GM19193 (cell line): ENCODE data around the gene TRIM65.

Experiments
- POLR2A ChIP-seq: IDR thresholded peaks from 4 replicates; pipeline ENCODE4 v1.6.1; 2011; ENCODE audit not compliant: insufficient read depth, insufficient read length; ENCODE audit errors: extremely low read depth

The TRIM65 gene

DNA sequence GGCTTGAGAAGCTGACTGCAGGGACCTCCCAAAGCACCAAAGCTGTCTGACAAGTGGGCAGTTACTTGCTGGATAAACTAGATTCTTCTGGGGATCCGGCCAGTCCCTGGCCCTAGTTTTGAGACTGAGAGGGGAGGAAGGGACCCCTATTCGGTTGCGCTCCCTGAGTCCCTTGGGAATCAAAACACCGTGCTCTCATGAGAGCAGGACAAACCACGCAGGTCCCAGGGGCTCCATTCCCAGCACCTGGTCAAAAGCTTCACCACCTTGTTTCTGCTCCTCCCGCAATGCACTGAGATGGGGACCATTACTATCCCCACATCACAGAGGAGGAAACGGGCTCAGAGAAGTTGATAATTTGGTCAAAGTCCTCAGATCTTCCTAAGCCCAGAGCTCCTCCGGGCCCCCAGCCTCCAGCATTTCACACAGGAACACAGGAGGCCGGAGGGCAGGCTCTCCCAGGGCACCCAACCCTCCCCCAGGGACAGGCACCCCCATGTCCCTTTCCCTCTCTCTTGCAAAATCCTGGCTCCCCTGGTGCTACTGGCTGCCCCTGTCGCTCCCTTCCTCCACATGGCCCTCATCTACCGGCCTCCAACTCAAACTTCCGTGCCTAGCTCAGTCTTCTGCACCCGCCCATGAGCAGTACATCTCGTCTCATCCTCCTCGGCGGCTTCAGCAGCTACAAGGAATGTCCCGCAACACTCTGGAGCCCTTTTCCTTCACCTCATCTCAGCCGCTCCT lies 3.3 kb downstream of the TRIM65 start:
- TF ChIP-seq POLR2A = no peak

DNA sequence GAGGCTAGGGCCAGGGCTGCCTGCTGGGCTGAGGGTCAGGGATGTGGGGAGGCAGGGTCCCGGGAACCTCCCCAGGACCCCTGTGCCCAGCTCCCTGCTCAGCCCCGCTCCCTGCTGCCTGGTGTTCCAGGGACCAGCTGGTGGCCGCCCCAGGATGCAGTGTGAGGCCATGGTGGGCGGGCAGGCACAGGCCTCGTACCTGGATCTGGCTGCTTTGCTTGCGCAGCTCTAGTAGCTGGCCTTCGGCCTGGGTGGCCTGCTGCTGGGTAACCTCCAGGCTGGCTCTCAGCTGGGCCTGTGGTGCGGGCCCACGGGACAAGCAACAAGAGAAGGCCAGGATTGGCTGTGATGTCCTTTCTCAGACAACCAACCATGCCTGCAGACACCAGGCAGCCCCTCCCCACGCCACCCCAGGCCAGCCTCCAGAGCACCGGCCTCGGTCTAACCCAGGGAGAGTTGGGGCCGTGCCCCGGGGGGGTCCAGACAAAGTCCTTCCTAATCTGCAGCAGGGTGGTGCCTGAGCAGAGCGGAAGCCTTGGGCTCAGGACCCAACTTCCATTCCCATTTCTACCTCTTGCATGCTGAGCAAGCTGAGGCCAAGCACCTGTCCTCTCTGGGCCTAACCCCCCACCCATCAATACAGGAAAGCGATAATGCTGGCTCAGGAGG lies 4.1 kb downstream of the TRIM65 start:
- TF ChIP-seq POLR2A = no peak

DNA sequence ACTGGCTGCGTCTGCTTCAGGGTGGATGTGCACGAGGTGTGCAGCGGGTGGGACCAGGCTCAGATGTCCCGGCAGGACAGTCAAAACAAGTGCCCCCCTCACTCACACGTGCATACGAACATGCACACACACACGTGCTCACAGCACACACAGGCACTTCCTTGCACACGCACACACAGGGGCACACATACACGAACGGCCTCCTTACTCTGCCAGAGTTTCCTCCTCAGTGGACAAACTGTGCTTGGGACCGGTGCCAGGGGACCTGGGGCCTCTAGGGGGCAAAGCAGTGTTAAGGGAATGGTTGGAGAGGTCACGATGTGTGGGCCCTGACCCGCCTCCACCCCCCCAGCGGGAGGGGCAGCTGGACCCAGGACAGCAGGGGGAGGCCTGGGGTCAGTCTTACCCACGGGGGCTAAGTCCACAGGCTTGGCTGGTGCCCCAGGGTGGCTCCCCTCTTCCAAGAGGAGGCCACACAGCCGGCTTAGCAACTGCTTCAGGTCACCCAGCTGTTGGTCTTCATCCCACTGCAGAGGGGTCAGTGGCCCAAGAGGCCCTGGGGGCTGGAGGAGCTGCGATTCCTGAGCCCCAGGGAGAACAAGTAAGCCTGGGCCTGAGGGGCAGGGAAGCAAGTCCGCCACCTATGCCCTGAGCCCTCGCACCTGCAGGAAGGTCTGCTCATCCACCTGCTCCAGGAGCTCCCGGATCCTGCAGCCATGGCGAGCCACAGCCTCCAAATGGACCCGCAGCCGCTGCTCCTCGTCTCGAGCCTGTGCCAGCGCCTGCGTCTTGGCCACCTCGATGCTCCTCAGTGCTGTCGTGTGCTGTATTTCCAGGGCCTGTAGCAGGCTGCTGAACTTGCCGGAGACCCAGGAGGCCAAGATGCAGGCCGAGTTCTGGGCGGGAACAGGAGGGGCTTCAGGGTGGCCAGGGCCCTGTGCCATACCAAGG lies 4.9 kb downstream of the TRIM65 start:
- TF ChIP-seq POLR2A = no peak

DNA sequence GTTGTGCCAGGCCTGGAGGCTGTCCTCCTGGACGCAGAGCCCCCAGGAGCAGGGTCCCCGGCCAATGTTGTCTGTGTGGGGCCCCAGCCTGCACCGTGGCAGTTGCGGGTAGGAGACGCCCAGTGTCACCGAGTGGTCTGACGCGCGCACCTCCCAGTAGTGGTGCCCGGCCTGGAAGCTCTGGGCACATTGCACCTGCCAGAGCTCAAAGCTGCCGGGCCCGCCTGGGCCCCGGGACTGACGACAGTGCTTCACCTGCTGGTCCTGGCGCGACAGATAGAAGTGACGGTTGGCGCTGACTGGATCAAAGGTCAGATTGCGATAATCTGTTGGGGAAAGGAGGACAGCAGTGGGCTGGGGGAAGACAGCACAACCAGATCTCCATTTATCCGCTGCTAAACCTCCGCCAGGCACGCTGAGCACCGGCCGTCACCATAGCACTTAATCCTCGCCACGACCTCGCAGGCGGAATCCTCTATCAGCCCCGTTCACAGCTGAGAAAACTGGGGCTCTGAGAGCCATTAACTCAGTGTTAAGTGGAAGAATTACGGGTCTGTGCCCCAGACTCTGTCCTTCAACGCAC lies 5.6 kb downstream of the TRIM65 start:
- TF ChIP-seq POLR2A = no peak

DNA sequence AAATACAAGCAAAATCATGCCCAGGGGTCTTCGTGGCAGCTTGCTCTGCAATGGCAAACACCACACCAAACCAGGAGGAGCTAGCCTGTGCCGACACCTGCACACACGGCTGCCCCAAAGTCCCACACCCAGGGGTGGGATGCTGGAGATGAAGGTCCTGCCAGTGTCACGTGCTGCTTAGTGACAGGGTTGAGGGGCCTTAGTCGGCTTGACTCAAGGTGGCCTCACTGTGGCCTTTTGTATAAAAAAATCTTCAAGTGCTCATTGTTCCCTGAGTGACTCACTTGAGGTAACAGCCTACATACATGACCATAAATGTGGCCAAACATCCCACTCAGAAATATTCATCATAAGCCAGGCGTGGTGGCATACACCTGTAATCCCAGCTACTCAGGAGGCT lies 7.3 kb downstream of the TRIM65 start:
- TF ChIP-seq POLR2A = no peak

DNA sequence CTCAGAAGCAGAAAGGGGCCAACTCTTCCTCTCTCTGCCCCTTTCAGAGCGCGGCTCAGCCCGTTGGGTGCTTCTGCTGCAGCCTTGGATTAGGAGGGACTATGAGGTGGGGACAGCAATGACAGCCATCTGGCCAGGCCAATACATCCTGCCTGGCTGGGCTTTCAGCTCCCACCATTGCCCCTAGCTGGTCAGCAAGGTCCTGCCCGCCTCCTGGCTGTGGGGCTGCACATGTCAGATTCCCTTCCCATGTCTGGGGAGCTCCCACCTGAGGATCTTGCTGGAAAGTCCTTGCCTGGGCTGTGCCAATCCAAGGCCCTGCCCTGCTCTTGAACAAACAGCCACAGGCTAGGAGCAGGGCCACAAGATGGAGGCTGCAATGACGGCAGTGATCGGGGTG lies 8.3 kb downstream of the TRIM65 start:
- no peak for TF ChIP-seq POLR2A

DNA sequence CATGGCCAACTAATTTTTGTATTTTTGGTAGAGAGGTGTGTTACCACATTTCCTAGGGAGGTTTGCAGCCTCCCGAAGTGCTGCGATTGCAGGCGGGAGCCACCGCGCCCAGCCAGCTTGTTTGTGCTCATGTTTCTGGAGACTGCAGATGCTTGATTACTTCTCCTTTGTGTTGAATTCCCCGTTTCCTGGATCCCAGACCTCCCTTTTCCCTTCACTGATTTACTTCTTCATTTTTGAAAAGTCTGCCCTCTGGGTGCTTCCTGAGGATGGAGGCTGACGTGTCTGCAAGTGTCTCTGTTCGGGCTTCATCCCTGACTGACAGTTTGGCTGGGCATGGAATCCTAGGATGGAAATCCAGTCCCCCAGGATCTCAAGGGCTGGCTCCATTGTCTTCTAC lies 11.3 kb downstream of the TRIM65 start:
- TF ChIP-seq POLR2A = no peak

DNA sequence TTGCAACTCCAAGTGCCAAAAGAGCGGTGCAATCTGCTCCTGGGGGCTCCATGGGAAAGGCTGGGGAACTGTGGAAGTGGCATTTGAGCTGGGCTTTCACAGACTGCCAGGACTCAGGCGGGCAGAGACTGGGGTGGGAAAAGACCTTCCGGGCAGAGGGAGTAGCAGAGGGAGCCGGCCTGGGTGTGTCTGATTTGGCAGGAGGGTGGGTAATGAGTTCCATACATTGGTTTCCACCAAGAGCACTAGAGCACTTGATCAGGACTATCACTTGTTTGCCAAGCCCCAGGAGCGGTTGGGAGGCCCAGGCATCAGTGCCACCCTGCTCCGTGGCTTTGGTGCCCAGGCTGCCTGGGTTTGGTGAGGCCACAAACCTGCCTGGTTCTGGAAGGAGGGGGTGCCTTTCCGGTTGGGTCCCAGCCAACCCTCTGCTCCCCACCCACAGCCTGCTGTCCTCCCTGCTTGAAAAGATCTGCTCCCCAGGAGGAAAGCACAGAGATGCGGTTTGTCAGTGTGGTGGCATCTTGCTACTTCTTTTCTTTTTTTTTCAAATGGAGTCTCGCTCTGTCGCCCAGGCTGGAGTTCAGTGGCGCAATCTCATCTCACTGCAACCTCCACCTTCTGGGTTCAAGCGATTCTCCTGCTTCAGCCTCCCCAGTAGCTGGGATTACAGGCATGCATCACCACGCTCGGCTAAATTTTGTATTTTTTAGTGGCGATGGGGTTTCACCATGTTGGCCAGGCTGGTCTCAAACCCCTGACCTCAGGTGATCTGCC lies 14.9 kb downstream of the TRIM65 start:
- no peak for TF ChIP-seq POLR2A

DNA sequence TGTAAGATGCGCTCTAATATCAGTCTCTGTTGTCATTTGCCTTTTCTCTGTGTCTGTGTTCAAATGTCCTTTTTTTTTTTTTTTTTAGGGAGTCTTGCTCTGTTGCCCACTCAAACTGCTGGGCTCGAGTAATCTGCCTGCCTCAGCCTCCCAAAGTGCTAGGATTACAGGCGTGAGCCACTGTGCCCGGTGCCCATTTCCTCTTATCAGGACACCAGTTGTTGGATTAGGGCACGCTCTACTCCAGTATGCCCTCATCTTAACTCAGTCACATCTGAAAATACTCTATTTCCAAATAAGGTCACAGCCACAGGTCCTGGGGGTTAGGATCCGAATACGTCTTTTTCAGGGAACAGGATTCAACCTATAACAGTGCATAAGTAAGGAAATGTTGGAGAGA lies 16.5 kb downstream of the TRIM65 start:
- no peak for TF ChIP-seq POLR2A

DNA sequence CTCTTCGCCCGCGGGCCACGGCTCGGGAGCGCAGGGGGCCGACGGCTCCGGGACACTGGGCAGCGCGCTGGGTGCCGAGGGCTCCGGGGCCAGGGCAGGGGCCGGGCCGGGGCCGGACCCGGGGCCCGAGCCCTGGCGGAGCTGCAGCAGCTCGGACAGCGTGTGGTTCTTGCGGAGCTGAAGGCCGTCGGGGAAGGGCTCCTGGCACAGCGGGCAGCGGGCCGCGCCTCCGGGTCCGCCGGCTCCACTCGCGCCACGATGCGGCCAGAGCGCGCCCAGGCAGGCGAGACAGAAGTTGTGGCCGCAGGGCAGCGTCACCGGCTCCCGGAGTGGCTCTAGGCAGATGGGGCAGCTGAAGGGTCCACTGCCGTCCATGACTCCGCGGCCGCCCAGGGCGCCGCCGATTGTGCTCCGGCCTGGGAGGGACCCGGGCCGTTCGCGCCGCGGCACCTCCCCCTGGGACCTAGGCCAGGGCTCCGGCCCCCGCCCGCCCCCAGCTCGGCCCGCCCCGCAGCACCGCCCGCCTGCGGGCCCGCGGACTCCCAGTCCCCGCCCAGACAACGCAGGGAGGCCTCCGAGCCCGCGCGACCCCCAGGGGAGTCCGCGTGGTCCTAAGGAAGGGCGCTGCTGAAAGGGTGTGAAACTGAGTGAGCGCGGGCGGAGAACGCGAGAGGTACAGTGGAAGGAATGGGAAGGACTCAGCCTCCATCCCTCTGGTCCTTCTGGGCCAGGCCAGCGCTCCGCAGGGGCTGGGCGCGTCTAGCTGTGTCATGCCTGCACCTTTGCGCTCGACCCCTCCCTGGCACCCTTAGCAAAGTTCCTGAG lies 18.4 kb downstream of the TRIM65 start, which contains the start of gene TRIM47:
Gene TRIM47, minus strand, starts transcription at position 408 of the 825 bp plus-strand sequence. Its CDS starts 33 bp downstream, at position 375.
- TF ChIP-seq POLR2A = no peak

DNA sequence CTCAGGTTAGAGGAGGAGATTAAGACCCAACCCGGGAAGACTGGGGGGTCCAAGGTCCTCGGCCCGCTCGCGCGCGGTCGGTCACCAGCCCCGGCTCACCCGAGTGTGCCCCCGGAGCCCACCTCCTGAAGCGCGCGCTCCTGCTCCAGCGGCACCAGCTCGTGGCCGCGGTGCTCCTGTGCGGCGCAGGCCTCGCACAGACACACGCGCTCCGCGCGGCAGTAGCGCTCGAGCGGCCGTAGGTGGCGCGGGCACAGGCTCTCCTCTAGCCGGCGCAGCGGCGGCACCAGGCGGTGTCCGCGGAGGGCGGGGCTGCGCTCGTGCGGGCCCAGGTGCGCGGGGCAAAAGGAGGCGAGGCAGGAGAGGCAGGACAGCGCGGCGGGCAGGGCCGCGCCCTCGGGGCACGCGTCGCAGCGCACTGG lies 19.0 kb downstream of the TRIM65 start:
- peak; percentile 43 for TF ChIP-seq POLR2A

DNA sequence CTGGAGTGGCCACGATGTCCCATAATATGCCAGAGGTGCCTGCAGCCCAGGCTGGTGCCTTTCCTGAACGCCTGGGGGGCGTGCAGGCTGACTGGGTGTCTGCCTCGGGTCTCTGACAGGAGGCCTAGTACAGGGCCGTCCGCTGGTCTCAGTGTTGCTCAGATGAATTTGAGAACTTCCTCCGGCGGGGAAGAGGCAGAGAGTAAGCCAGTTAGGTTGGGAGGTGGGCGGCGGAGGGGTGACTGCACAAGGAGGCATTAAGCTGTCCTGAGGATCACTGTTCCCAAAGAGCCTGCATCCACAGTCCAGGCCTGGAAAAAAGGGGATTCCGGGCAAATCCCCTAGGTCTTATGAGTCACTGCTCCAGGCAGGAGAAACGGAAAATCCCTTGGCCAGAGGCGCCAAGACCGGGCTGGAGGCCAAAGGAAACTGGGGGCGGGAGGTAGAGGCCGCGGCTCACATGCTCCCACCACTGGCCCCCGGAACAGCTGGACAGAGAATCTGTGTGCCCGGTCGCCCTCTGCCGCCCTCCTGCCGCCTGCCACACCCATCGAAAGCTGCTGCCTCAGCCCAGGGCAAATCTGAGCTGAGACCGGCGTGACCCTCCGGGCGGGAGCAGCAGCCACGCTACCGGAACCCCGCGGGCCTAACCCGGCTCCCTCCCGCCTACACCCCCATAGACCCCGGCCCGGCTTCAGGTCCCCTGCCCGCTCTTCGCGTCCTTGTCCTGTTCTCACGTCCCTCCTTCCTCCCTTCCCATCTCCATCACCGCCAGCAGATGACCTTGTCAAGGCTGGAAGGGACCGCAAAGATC lies 19.6 kb downstream of the TRIM65 start:
- TF ChIP-seq POLR2A = no peak
